KMS-11 (cell line): Measurements from ENCODE around the gene ZNF280D.

Experiments used
- H2AFZ ChIP-seq: fragments of 200-600 bp; sonication (generic); 2 replicates; pipeline ENCODE4 v1.6.1; 2016; ENCODE audit warnings: antibody characterized with exemption, mixed run types, low read depth
- H3K27ac ChIP-seq: fragments of 200-600 bp; sonication (generic); 2 replicates; pipeline ENCODE4 v1.6.1; 2016; ENCODE audit warnings: mild to moderate bottlenecking, mixed run types
- H3K27me3 ChIP-seq: fragments of 200-600 bp; sonication (generic); 2 replicates; pipeline ENCODE4 v1.6.1; 2017; ENCODE audit warnings: mild to moderate bottlenecking, low read depth, mixed run types, moderate library complexity; ENCODE audit not compliant: insufficient read depth
- H3K36me3 ChIP-seq: fragments of 200-600 bp; sonication (generic); 2 replicates; pipeline ENCODE4 v1.6.1; 2017; ENCODE audit warnings: mild to moderate bottlenecking, mixed run types; ENCODE audit not compliant: insufficient read depth
- H3K4me1 ChIP-seq: fragments of 200-600 bp; sonication (generic); 2 replicates; pipeline ENCODE4 v1.6.1; 2016; ENCODE audit warnings: mild to moderate bottlenecking, low read depth, mixed run types; ENCODE audit not compliant: poor library complexity, severe bottlenecking
- H3K4me2 ChIP-seq: fragments of 200-600 bp; sonication (generic); 2 replicates; pipeline ENCODE4 v1.7.0; 2016; ENCODE audit warnings: mild to moderate bottlenecking, mixed run types
- H3K4me3 ChIP-seq: fragments of 200-600 bp; sonication (generic); IDR thresholded peaks from 2 replicates; pipeline ENCODE4 v1.6.1; 2017; ENCODE audit warnings: low read depth, low read length, mixed read lengths; ENCODE audit not compliant: insufficient read depth
- H3K79me2 ChIP-seq: fragments of 200-600 bp; sonication (generic); 2 replicates; pipeline ENCODE4 v1.6.1; 2016; ENCODE audit warnings: low read depth, mixed run types; ENCODE audit not compliant: insufficient read depth
- H3K9ac ChIP-seq: fragments of 200-600 bp; sonication (generic); 2 replicates; pipeline ENCODE4 v1.6.1; 2016; ENCODE audit warnings: mild to moderate bottlenecking, mixed run types
- H4K20me1 ChIP-seq: fragments of 200-600 bp; sonication (generic); 2 replicates; pipeline ENCODE4 v1.6.1; 2016; ENCODE audit warnings: mild to moderate bottlenecking, mixed run types; ENCODE audit not compliant: insufficient read depth
- CTCF ChIP-seq: fragments of 200-600 bp; sonication (generic); conservative IDR thresholded peaks from 2 replicates; pipeline ENCODE4 v1.6.1; 2017; ENCODE audit warnings: low read depth, mild to moderate bottlenecking, antibody characterized with exemption, low read length, moderate library complexity, mixed read lengths

The ZNF280D gene

GRCh38 chr15:56672721-56673120, 60.6 kb downstream of the ZNF280D start:
- Histone ChIP-seq H2AFZ (no peak overlapping the region), H3K27ac (no peak overlapping the region), H3K4me2 (no peak overlapping the region), H3K79me2 (no peaks in the 10 kb centered on the region), H3K4me1 (peaks cover 1% of the 10 kb centered on the region), H3K27me3 (no peaks in the 10 kb centered on the region), H3K9ac (no peak overlapping the region), H4K20me1 (no peaks in the 10 kb centered on the region), H3K36me3 (no peaks in the 10 kb centered on the region), H3K4me3 (no peak overlapping the region)
- no peak for TF ChIP-seq CTCF

GRCh38 chr15:56667517-56667916, 65.8 kb downstream of the ZNF280D start:
- Histone ChIP-seq H3K9ac (no peak overlapping the region), H3K27me3 (no peaks in the 10 kb centered on the region)
- no peak for TF ChIP-seq CTCF

GRCh38 chr15:56660943-56661342, 72.4 kb downstream of the ZNF280D start:
- Histone ChIP-seq H3K4me1 (peaks cover 20% of the 10 kb centered on the region), H3K27ac (no peak overlapping the region), H3K4me2 (no peak overlapping the region), H3K9ac (no peak overlapping the region), H4K20me1 (no peaks in the 10 kb centered on the region), H3K36me3 (no peaks in the 10 kb centered on the region), H3K79me2 (no peaks in the 10 kb centered on the region), H3K27me3 (no peaks in the 10 kb centered on the region), H3K4me3 (no peak overlapping the region), H2AFZ (no peak overlapping the region)
- TF ChIP-seq CTCF, result no peak

More at GRCh38 chr15:56667517-56667916, 65.8 kb downstream of the ZNF280D start:
- H3K4me3 ChIP-seq, result no peak overlapping the region
- H3K4me2 ChIP-seq, result no peak overlapping the region
- H3K4me1 ChIP-seq, result no peaks in the 10 kb centered on the region
- no peak overlapping the region for H3K27ac ChIP-seq
- no peak overlapping the region for H2AFZ ChIP-seq
- no peaks in the 10 kb centered on the region for H4K20me1 ChIP-seq
- no peaks in the 10 kb centered on the region for H3K36me3 ChIP-seq
- no peaks in the 10 kb centered on the region for H3K79me2 ChIP-seq

- H3K4me1 ChIP-seq, result peaks cover 20% of the 10 kb centered on the region
- H3K4me2 ChIP-seq, result peak overlapping the region; percentile 51
- H2AFZ ChIP-seq, result no peak overlapping the region
- H3K27ac ChIP-seq, result no peak overlapping the region
- no peaks in the 10 kb centered on the region for H3K79me2 ChIP-seq
- no peak overlapping the region for H3K4me3 ChIP-seq
- no peaks in the 10 kb centered on the region for H3K27me3 ChIP-seq
- H3K36me3 ChIP-seq, result no peaks in the 10 kb centered on the region
- no peak for TF ChIP-seq CTCF
- H4K20me1 ChIP-seq, result no peaks in the 10 kb centered on the region
- no peak overlapping the region for H3K9ac ChIP-seq
These were observed 74.1 kb downstream of the ZNF280D start for GRCh38 chr15:56659197-56659596.
